H1 (cell line): ENCODE measurements around the gene HEATR9.

Experiments used
- CTCF ChIP-seq, 3 experiments: IDR thresholded peaks; 1 replicate in 2 of 3; 2 replicates in 1 of 3; pipeline versions ENCODE4 v1.5.1 to v1.6.1; 2011; ENCODE audit warnings: low read length in 3 of 3, mild to moderate bottlenecking in 3 of 3, inconsistent platforms in 2 of 3, low read depth in 1 of 3, moderate library complexity in 1 of 3; ENCODE audit not compliant: insufficient read depth in 1 of 3; ENCODE audit errors: control extremely low read depth in 1 of 3
- EGR1 ChIP-seq: IDR thresholded peaks from 2 replicates; pipeline ENCODE4 v1.6.1; 2011; ENCODE audit warnings: low read depth, low read length, borderline replicate concordance
- MAFK ChIP-seq: IDR thresholded peaks from 2 replicates; pipeline ENCODE4 v1.6.1; 2012; ENCODE audit warnings: low read depth, mild to moderate bottlenecking, improper control_type of control experiment, low read length
- NRF1 ChIP-seq: IDR thresholded peaks from 2 replicates; pipeline ENCODE4 v1.6.1; 2011; ENCODE audit warnings: mild to moderate bottlenecking, low read depth, low read length, improper control_type of control experiment
- POLR2AphosphoS5 ChIP-seq: IDR thresholded peaks from 2 replicates; pipeline ENCODE4 v1.6.1; 2011; ENCODE audit warnings: low read depth, low read length
- SIN3A ChIP-seq, 2 experiments: IDR thresholded peaks in 1 of 2; conservative IDR thresholded peaks in 1 of 2; 2 replicates each; pipeline ENCODE4 v1.6.1; 2011 to 2012; ENCODE audit warnings: low read length in 2 of 2, improper control_type of control experiment in 1 of 2, low read depth in 1 of 2, mild to moderate bottlenecking in 1 of 2
- SUZ12 ChIP-seq: fragments of 200-600 bp; sonication (generic); IDR thresholded peaks from 2 replicates; pipeline ENCODE4 v1.6.1; 2012; ENCODE audit warnings: mild to moderate bottlenecking, inconsistent platforms, low read length, moderate library complexity, mixed read lengths

DNA sequence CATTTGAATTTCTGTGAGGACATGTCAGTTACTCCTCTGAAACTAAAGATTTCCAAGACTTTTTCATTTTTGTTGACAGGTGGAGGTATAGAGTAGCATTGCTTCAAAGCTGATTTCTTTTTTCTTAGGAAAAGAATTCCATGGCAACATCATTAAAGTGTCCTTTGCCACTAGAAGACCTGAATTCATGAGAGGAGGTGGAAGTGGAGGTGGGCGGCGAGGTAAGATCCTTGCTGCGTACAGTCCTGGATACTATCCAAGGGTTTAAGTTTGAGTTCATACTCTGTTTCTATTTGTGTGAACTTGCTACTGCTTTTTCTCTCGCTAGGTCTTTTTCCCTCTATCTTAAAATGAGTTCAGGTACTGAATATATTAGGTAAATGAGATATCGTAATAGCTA, 26.5 kb downstream of the HEATR9 start:
- no peak for TF ChIP-seq SIN3A (conservative IDR thresholded peaks at IDR 0.05 in 1 of 2, IDR thresholded peaks at IDR 0.05 in 1 of 2; ENCODE audit: low read depth in 1 of 2, low read length in 2 of 2)
- TF ChIP-seq POLR2AphosphoS5: no peak
- TF ChIP-seq EGR1: no peak
- no peak for TF ChIP-seq CTCF (IDR thresholded peaks at IDR 0.05; ENCODE audit: control extremely low read depth in 1 of 3, insufficient read depth in 1 of 3, low read depth in 1 of 3, low read length in 3 of 3)
- no peak for TF ChIP-seq MAFK
- no peak for TF ChIP-seq SUZ12
- TF ChIP-seq NRF1: no peak
